OCI-LY7 (cell line): ENCODE results near the gene GAN. TPM values are rescaled to one million over a fixed set of nuclear protein-coding genes. Genes with fewer than 3 reads are reported as not detected.
A peak's percentile ranks its signal among the peaks of the same experiment; 100 is the strongest.

Source experiments
- BruUV-seq: library from RNA; stranded (reverse); fragments of 400-500 nt; replicated peaks from 2 replicates; lab custom pipeline; 2021; lab: Mats Ljungman, UMichigan
- CTCF ChIA-PET: fragments of 300-600 bp; sonication (Branson Sonifier 250); formaldehyde crosslinking; loops from one replicate; lab custom pipeline; 2022; ENCODE audit warnings: antibody characterized with exemption; ENCODE audit not compliant: unreplicated experiment; lab: Charles Lee
- POLR2A ChIA-PET: fragments of 300-600 bp; sonication (Branson Sonifier 250); formaldehyde crosslinking; loops from one replicate; lab custom pipeline; 2022; ENCODE audit warnings: antibody characterized with exemption; lab: Charles Lee
- DNase-seq: peaks from one replicate; pipeline ENCODE4 v3.0.0-alpha.2; 2015; ENCODE audit warnings: low spot score
- H2AFZ ChIP-seq: fragments of 200-600 bp; sonication (generic), shearing (Covaris generic); 2 replicates; pipeline ENCODE4 v1.6.1; 2014; ENCODE audit warnings: mild to moderate bottlenecking, antibody characterized with exemption, low read length, moderate library complexity
- H3K27ac ChIP-seq: fragments of 200-600 bp; sonication (generic); 2 replicates; pipeline ENCODE4 v1.5.1; 2014; ENCODE audit warnings: mixed run types, low read depth, mild to moderate bottlenecking, moderate library complexity, low read length, inconsistent platforms; ENCODE audit not compliant: poor library complexity, severe bottlenecking
- H3K36me3 ChIP-seq: fragments of 200-600 bp; sonication (generic); 2 replicates; pipeline ENCODE4 v1.6.1; 2014; ENCODE audit warnings: mild to moderate bottlenecking, antibody characterized with exemption, low read length, moderate library complexity, mixed read lengths; ENCODE audit not compliant: insufficient read depth
- H3K4me1 ChIP-seq: fragments of 200-600 bp; sonication (generic); 2 replicates; pipeline ENCODE4 v1.5.1; 2014; ENCODE audit warnings: mild to moderate bottlenecking, low read length; ENCODE audit not compliant: insufficient read depth, poor library complexity, severe bottlenecking
- H3K4me2 ChIP-seq: fragments of 200-600 bp; sonication (generic); 2 replicates; pipeline ENCODE4 v1.6.1; 2014; ENCODE audit warnings: mild to moderate bottlenecking, low read length
- H3K4me3 ChIP-seq: fragments of 200-600 bp; sonication (generic); 2 replicates; pipeline ENCODE4 v1.5.1; 2014; ENCODE audit warnings: mild to moderate bottlenecking, low read depth, low read length; ENCODE audit not compliant: poor library complexity, severe bottlenecking
- H3K79me2 ChIP-seq: fragments of 200-600 bp; sonication (generic); 2 replicates; pipeline ENCODE4 v1.6.1; 2016; ENCODE audit warnings: low read depth, mild to moderate bottlenecking, low read length, moderate library complexity, mixed read lengths; ENCODE audit not compliant: insufficient read depth
- H3K9me2 ChIP-seq: fragments of 200-600 bp; sonication (generic); 2 replicates; pipeline ENCODE4 v1.6.1; 2016; ENCODE audit warnings: mild to moderate bottlenecking, low read length, mixed read lengths; ENCODE audit not compliant: insufficient read depth
- H3K9me3 ChIP-seq: fragments of 200-600 bp; sonication (generic); 2 replicates; pipeline ENCODE4 v1.6.1; 2014; ENCODE audit warnings: mild to moderate bottlenecking, mixed run types, low read length, mixed read lengths
- H4K20me1 ChIP-seq: fragments of 200-600 bp; sonication (generic); 2 replicates; pipeline ENCODE4 v1.6.1; 2014; ENCODE audit warnings: mild to moderate bottlenecking, antibody characterized with exemption, low read length, moderate library complexity, mixed read lengths; ENCODE audit not compliant: insufficient read depth
- CTCF ChIP-seq: fragments of 200-600 bp; sonication (generic); conservative IDR thresholded peaks from 2 replicates; pipeline ENCODE4 v1.5.1; 2014; ENCODE audit warnings: mild to moderate bottlenecking, antibody characterized with exemption, low read length, moderate library complexity, mixed read lengths
- EZH2phosphoT487 ChIP-seq: fragments of 200-600 bp; sonication (generic); IDR thresholded peaks from 2 replicates; pipeline ENCODE4 v1.6.1; 2018; ENCODE audit warnings: low read depth, borderline replicate concordance, mild to moderate bottlenecking, mixed run types, antibody characterized with exemption, low read length, moderate library complexity, mixed read lengths
- intact Hi-C: fragments of 100-400 bp; cut with micrococcal nuclease; formaldehyde crosslinking; loops from one replicate; pipeline ENCODE4 v1.10.0; 2022; ENCODE audit not compliant: unreplicated experiment
- total RNA-seq, 2 experiments: library from RNA; depleted of rRNA in 1 of 2; stranded (reverse); fragments of >200 nt in 1 of 2; shearing (Covaris generic) in 1 of 2; gene quantifications; 2 replicates each; pipeline ENCODE4 v1.2.3, GENCODE V29; 2014 to 2022

GAN gene
- total RNA-seq, 2 experiments from 2014 or later = 5.1 to 14.2 TPM

- ChIA-PET CTCF (no interaction called here), POLR2A (no interaction called here)
- Histone ChIP-seq H3K79me2 (no peaks in the 10 kb centered on the region), H2AFZ (no peak overlapping the region), H3K4me1 (no peaks in the 10 kb centered on the region), H4K20me1 (no peaks in the 10 kb centered on the region), H3K4me3 (no peak overlapping the region), H3K27ac (no peak overlapping the region), H3K4me2 (no peak overlapping the region), H3K36me3 (no peaks in the 10 kb centered on the region), H3K9me2 (no peaks in the 10 kb centered on the region), H3K9me3 (peaks cover 19% of the 10 kb centered on the region; the same call in 1 of the 2 replicates)
- no peak for DNase-seq
- TF ChIP-seq EZH2phosphoT487 (no peak), CTCF (no peak)
- BruUV-seq = no TSS peak
- intact Hi-C loops = no loop called here
Measured at GRCh38 chr16:81347425-81347824, 32.7 kb downstream of the GAN start.

- Histone ChIP-seq H3K4me2 (no peak overlapping the region), H4K20me1 (no peaks in the 10 kb centered on the region), H3K9me3 (peaks cover 19% of the 10 kb centered on the region; the same call in 1 of the 2 replicates), H3K4me1 (no peaks in the 10 kb centered on the region), H3K9me2 (no peaks in the 10 kb centered on the region), H3K27ac (no peak overlapping the region), H3K4me3 (no peak overlapping the region), H3K79me2 (no peaks in the 10 kb centered on the region), H3K36me3 (no peaks in the 10 kb centered on the region), H2AFZ (no peak overlapping the region)
- no TSS peak for BruUV-seq
- TF ChIP-seq CTCF (no peak), EZH2phosphoT487 (no peak)
- ChIA-PET CTCF (no interaction called here), POLR2A (no interaction called here)
- no peak for DNase-seq
- intact Hi-C loops = no loop called here
Measured at GRCh38 chr16:81349608-81350305, 35.0 kb downstream of the GAN start.

- Histone ChIP-seq H4K20me1 (no peaks in the 10 kb centered on the region), H3K4me2 (no peak overlapping the region), H3K36me3 (no peaks in the 10 kb centered on the region), H2AFZ (no peak overlapping the region), H3K79me2 (no peaks in the 10 kb centered on the region), H3K9me3 (peaks cover 19% of the 10 kb centered on the region; the same call in 1 of the 2 replicates), H3K27ac (no peak overlapping the region), H3K4me3 (no peak overlapping the region), H3K9me2 (no peaks in the 10 kb centered on the region), H3K4me1 (no peaks in the 10 kb centered on the region)
- BruUV-seq = no TSS peak
- intact Hi-C loops = no loop called here
- CTCF ChIA-PET = no interaction called here
- POLR2A ChIA-PET = no interaction called here
- TF ChIP-seq EZH2phosphoT487 (no peak), CTCF (peak; percentile 55; the same call in 1 of the 2 replicates)
- DNase-seq = no peak
Measured at GRCh38 chr16:81350306-81350615, 35.5 kb downstream of the GAN start.
